ENCODE measurements around the gene PBXIP1. TPM values are rescaled to one million over a fixed set of nuclear protein-coding genes. Genes with fewer than 3 reads are reported as not detected.

Gene PBXIP1
- total and polyA plus RNA-seq, 2 of the 13 experiments (the other 11 are each of a cell fraction or from before 2014, with no cell fraction given), result 16.3 to 31.9 TPM

DNA sequence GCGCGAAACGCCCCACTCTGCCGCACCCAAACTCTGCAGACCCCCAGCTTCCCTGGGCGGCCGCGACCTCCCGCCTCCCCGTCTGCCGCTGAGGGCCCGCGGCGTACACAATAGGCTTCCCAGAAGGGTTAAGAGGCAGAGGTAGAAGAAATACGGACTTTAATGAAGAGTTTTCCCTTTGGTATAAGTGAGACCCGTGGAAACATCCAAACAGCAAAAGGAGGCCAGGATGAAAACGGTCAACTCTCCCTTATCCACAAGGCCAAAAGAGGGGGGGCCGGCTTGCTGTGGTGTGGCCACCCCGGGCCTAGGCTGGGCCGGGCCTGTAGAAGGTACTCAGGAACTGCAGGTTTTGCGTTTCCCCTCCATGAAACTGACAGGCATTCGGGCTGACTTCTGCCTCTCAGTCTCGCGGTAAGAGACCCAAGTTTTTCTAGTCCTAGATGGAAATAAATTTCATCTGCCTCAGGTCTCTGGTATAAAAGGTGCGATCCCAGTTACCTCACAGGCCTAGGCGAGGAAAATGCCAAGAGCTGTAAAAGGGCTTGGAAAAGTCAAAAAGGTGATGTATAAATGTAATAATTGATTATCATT lies 6.4 kb upstream of the PBXIP1 start (continued):
- TF ChIP-seq MTERF4 (CRISPR knock-in tag; IDR thresholded peaks at IDR 0.05) (0 out of 2 replicates have a peak, but pooled peaks have one; percentile 2), ZNF441 (CRISPR knock-in tag; IDR thresholded peaks at IDR 0.05; ENCODE audit: borderline replicate concordance) (0 out of 2 replicates have a peak, but pooled peaks have one; percentile 0), ZNF841 (CRISPR knock-in tag; IDR thresholded peaks at IDR 0.05; ENCODE audit: borderline replicate concordance) (0 out of 2 replicates have a peak, but pooled peaks have one; percentile 21), ZNF879 (CRISPR knock-in tag; IDR thresholded peaks at IDR 0.05) (0 out of 2 replicates have a peak, but pooled peaks have one; percentile 26), ASH2L (IDR thresholded peaks at IDR 0.05; ENCODE audit: insufficient read length, low read depth, low read length) (peak; percentile 27), GPN1 (CRISPR knock-in tag; IDR thresholded peaks at IDR 0.05; ENCODE audit: borderline replicate concordance) (no peak), MAZ (IDR thresholded peaks at IDR 0.05; ENCODE audit: borderline replicate concordance, low read depth, low read length) (no peak), MAZ (CRISPR knock-in tag; IDR thresholded peaks at IDR 0.05; ENCODE audit: low read depth) (no peak), NFE2 (CRISPR knock-in tag; IDR thresholded peaks at IDR 0.05) (no peak), LRRFIP1 (CRISPR knock-in tag; conservative IDR thresholded peaks at IDR 0.05) (no peak), ZNF333 (CRISPR knock-in tag; IDR thresholded peaks at IDR 0.05; ENCODE audit: borderline replicate concordance) (no peak), ZFY (CRISPR knock-in tag; IDR thresholded peaks at IDR 0.05) (peak; percentile 56), KDM2A (CRISPR knock-in tag; IDR thresholded peaks at IDR 0.05; ENCODE audit: borderline replicate concordance, low read depth) (peak; percentile 20; the same call in 1 of the 2 replicates), ZNF337 (CRISPR knock-in tag; IDR thresholded peaks at IDR 0.05; ENCODE audit: borderline replicate concordance, low read depth) (peak; percentile 50; the same call in 1 of the 2 replicates), ZC3H4 (CRISPR knock-in tag; IDR thresholded peaks at IDR 0.05; ENCODE audit: borderline replicate concordance) (0 out of 2 replicates have a peak, but pooled peaks have one; percentile 29), ZNF766 (CRISPR knock-in tag; IDR thresholded peaks at IDR 0.05; ENCODE audit: borderline replicate concordance) (0 out of 2 replicates have a peak, but pooled peaks have one; percentile 13), ZNF605 (CRISPR knock-in tag; IDR thresholded peaks at IDR 0.05) (0 out of 2 replicates have a peak, but pooled peaks have one; percentile 7)
- TF ChIP-seq, protein P1, sequence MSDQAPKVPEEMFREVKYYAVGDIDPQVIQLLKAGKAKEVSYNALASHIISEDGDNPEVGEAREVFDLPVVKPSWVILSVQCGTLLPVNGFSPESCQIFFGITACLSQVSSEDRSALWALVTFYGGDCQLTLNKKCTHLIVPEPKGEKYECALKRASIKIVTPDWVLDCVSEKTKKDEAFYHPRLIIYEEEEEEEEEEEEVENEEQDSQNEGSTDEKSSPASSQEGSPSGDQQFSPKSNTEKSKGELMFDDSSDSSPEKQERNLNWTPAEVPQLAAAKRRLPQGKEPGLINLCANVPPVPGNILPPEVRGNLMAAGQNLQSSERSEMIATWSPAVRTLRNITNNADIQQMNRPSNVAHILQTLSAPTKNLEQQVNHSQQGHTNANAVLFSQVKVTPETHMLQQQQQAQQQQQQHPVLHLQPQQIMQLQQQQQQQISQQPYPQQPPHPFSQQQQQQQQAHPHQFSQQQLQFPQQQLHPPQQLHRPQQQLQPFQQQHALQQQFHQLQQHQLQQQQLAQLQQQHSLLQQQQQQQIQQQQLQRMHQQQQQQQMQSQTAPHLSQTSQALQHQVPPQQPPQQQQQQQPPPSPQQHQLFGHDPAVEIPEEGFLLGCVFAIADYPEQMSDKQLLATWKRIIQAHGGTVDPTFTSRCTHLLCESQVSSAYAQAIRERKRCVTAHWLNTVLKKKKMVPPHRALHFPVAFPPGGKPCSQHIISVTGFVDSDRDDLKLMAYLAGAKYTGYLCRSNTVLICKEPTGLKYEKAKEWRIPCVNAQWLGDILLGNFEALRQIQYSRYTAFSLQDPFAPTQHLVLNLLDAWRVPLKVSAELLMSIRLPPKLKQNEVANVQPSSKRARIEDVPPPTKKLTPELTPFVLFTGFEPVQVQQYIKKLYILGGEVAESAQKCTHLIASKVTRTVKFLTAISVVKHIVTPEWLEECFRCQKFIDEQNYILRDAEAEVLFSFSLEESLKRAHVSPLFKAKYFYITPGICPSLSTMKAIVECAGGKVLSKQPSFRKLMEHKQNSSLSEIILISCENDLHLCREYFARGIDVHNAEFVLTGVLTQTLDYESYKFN (CRISPR knock-in tag; conservative IDR thresholded peaks at IDR 0.05), result no peak; the same call in 1 of the 2 replicates
